Skin of body (tissue), 2 donors: ENCODE results near the gene CDT1. TPM values are rescaled to one million over a fixed set of nuclear protein-coding genes. Genes with fewer than 3 reads are reported as not detected.
"Not testable (repeated sequence)": the region's sequence is repeated elsewhere in the genome, so short reads cannot be mapped to it uniquely, and the experiment has no call there.

Experiments
- DNase-seq: peaks from one replicate; lab custom pipeline; 2025; lab: John Stamatoyannopoulos, UW
- total RNA-seq: library from RNA; depleted of rRNA; stranded (reverse); fragments of >200 nt; gene quantifications from one replicate; pipeline ENCODE4 v1.2.3, GENCODE V29; 2014

CDT1 gene
- total RNA-seq, 1 donor from 2014 or later = 7.9 TPM

- DNase-seq = no peak
Observed at GRCh38 chr16:88782454-88783390, 20.9 kb upstream of the CDT1 start.

DNA sequence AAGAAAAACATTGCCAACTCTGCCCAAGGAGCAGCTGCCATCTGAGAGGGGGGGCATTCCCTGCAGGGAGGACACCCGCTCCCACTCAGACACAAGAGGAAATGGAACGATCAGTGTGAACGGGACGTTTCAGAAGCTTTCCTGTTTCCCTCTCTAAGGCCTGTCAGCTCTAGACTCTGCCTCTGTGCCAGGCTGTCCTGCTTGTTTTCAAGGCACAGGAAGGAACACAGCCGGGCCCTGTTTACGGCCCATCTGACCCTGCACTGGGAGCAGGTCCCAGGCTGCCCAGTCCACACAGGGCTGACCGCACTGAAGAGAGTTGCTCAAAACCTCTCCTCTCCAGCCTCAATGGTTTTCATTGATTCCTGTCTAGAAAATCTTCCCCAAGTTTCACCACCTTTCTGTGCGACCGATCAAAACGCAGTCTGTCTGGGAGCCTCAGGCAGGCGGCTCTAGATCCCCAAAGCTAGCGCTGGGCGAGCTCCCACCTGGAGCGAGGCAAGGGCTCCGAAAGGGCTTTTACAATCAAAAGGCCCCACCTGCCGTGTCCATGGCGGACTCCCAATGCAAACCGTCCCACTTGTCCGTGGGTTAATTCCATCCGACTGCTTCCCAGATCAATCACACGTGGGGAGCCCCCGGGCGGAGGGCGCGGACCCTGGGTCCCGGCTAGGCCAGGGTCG, 20.1 kb upstream of the CDT1 start:
- no peak for DNase-seq

GRCh38 chr16:88784074-88784855, 19.3 kb upstream of the CDT1 start:
- peak; percentile 61 for DNase-seq

- DNase-seq = no peak
Observed at GRCh38 chr16:88784856-88785105, 18.8 kb upstream of the CDT1 start.

DNA sequence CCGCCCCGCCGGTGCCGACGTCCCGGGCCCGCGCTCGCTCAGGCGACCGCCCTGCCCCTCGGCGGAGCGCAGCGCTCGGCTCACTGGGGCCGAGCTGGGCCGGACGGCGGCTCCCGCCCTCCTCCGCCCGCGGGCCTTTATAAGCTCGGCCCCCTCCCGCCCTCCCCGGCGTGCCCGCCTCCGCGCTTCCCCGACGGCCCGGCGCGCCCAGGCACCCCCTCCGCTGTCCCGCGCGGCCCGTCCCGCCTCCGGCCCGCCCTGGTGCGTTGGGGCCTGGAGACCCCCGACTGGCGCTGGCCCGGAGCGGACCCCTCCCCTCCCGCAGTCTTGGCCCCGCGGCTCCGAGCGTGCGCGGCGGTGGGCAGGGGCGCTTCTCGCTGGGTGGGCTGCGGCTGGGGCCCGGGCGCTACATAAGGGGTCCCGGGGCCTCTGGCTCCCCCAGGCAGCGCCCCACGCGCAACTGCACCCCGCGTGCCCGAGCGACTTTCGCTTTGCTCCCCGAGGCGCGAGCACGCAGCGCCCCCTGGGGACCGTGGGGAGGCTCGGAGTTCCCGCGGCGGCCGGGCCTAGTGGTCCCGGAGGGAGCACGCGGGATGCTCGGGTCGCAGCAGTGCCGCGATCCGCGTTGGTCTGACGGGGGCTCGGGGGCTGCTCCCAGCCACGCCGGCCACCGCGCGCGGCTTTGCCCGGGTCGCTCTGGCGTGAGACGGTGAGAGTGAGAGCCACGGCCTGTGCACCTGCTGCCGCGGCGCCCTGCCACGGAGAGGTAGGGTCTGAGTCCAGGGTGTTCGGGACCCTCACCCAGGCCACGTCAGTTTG, 18.3 kb upstream of the CDT1 start, which contains the start of gene PIEZO1:
PIEZO1 (minus strand) TSS at position 115 of the 819 bp plus-strand sequence. CDS start 256 bp downstream, outside the sequence.
- DNase-seq = peak; percentile 19

- DNase-seq = no peak
Observed at GRCh38 chr16:88787579-88788314, 15.8 kb upstream of the CDT1 start.

DNA sequence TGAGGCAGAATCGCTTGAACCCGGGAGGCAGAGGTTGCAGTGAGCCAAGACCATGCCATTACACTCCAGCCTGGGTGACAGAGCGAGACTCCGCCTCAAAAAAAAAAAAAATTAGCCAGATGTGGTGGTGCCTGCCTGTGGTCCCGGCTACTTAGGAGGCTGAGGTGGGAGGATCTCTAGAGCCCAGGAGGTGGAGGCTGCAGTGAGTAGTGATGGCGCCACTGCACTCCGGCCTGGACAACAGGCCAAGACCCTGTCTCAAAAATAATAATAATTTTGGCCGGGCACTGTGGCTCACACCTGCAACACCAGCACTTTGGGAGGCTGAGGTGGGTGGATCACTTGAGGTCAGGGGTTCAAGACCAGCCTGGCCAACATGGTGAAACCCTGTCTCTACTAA, 14.8 kb upstream of the CDT1 start:
- not testable (repeated sequence) for DNase-seq

GRCh38 chr16:88789594-88789993, 14.0 kb upstream of the CDT1 start:
- no peak for DNase-seq

DNA sequence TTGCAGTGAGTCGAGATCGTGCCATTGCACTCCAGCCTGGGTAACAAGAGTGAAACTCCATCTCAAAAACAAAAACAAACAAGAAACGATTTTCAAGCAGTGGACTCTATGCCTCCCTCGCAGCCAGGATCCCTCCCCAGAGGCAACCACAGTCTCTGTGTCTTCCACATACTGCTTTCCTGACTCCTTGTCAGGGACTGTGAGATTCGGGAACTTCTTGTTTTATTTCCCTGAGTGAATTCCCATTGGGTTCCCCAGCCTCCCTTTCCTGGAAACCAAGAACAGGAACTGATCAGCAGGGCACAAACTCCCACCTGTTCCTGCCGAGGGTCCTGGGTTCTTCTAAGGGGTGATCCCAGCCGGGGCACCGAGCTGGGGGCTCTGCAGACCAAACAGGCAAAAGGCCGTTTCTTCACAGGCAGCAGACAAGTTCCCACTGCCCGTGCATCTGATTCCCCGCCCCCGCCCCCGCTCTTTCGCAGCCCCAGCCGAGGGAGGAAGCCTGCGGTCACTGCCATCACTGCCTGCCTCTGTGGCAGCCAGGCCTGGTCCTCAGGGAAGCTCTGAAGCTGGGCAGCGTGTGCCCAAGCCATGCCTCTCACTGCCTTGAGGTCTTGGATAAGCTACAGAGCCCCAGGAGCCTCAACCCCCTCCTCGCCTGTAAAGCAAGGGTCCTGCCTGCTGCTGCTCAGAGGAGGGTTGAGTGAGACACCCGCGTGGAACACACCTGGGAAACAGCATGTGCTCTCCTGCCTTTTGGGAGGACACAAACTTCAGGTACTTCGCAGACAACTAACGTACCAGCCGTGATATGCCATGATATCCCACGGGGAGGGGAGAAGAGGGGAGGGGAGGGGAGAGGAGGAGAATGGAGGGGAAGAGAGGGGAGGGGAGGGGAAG, 13.0 kb upstream of the CDT1 start:
- DNase-seq = no peak

DNA sequence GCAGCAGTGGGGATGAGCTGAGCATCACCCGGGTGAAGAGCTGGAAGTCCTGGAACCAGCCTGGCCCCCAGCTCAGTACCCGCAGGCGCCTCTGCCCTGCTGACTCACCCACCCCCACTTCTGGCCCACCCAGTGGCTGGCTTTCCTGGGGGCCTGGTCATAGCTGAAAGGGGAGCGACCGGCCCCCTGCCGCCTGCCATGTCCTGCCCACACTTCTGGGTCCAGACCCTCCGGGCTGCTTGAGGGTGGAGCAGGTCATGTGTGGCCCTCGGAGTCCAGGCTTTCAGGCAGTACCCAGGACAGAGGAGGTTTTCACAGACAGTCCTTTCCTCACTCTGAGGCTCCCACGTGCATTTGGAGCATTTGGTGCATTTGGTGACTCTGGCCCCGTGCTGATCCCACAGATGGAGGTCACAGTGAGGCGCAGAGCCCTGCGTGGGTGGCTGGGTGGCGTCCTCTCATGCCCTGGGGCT, 11.5 kb upstream of the CDT1 start:
- DNase-seq = no peak

DNA sequence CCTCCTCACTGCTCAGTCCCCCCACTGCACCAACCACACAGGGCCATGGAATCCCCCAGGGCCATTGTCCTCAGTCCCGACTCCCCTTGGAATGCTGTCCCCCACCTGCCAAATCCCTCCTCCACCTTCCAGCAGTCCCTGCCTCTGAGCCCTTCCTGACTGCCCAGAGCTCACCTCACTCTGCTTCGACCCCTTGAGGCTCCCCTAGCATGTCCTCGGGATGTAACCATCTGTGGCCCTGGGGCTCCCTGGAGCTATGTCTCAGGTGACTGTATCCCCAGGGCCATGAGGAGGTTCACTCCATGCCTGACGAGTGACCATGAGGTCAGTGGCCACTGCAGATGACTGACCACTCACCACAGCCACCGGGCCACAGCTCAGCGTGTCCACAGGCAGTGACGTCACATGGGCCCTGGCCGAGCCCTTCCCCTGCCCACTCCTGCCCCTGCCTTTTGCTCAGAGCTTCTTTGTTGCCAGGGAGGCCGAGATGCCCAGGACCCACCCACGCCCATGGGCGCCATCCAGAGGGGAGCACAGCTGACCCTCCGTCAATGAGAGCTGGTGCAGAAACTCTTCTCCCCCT, 10.8 kb upstream of the CDT1 start:
- no peak for DNase-seq

DNA sequence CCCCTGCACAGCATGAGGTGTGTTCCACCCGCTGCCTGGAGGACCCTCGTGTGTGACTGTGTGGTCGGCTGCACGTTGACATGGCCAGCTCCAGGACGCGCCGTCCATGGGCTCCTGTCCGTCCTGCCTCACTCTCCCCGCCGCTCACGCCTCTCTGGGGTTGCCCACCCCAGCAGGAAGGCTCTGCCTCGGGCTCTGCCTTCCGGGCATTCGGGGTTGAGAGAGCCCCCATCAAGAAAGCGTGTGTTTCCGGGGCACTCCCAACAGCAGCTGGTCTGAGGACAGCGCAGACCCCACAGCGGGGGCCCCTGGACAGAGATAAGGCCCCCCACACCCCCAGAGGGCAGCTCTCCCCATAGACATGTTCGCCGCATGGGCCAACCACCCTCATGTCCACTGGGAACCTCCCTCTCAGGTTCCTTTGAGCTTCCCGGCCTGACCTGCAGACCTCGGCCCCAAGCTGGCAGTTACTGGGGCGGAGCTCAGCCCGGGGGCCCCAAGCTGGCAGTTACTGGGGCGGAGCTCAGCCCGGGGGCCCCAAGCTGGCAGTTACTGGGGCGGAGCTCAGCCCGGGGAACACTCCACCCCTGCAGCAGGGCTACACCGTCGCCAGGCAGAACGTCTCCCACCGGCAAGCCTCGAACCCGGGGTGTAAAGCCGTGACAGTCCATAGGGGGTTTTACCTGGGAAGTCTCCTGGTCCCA, 10.2 kb upstream of the CDT1 start:
- DNase-seq = no peak

DNA sequence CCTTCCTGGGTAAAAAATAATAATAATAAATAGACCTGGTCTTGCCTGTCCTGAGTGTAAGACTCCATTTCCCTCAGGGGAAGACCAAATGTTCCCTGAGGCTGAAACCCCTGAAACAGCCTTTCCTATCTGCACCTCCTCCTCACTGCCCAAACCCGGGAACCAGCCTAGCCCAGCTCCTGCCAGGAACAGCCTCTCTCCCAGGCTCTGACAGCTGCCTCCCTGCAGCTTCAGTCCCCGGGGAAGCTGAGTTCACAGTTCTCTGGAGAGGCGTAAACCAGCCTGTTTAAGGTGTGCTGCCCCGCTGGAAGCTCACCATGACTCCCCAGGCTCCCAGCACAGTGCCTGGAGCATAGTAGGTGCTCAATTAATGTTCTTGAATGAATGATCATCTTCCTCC, 7.3 kb upstream of the CDT1 start:
- no peak for DNase-seq

- DNase-seq = no peak
Observed at GRCh38 chr16:88798073-88798472, 5.5 kb upstream of the CDT1 start.

DNA sequence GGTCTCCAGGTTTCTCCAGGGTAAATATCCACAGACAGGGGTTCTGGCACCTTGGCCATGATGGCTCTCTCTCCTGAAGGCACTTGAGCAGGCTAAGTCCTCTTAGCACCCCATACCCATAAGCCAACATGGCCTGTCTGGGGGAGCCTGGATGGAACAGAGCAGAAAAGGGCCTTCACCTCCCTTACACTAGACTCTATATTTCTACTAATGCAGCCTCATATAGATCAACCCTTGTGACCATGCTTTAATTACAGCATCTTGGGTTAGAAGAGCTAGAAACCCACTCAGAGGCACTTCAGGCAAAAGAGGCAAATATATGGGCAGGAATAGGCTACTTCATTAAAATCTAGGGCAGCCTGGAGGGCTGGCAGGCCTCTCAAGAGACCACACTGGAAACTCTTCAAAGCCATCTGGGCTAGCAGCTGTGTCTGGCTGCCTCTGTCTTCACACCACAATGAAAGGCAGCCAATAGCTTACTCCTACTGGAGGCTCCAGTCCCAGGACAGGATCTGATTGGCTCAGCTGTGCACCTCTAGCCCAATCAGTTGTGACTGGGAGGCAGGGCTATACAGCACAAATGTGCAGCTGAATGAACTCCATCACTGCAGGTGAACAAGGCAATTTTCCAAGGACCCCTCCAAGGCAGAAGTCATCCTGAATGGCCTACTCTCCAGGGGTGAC, 4.7 kb upstream of the CDT1 start:
- no peak for DNase-seq

DNA sequence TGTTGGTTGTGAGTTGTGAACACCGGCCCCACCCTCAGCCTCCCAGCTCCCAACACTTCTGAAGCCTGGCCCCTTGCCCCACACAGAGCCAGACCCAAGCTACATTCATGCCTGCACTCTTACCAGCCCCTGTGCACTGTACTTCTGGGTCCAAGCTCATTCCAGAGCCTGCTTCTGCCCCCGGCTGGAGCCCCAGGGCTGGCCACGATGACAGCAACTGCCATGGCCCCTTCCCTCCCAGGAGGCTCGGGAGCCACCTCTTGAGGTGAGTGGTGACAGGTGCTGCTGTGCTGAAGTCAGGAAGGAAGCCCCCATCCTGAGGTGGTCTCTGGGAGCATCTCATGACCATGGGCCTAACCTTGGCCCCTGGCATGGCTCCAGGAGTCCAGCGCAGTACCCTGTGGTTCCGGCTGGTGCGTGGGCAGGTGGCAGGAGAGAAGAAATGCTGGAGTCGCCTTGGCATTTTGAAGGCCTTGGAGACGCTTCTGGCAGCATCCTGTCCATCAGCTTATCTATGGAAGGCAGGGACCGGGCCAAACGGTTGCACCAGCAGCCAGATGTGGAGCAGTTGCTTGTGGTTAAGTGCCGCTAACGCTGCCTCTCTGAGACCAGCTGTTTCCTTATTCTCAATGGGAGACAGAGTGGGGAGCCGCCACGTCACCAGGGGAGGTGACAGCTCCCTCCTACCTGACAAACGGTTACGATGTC, 3.9 kb upstream of the CDT1 start:
- no peak for DNase-seq

DNA sequence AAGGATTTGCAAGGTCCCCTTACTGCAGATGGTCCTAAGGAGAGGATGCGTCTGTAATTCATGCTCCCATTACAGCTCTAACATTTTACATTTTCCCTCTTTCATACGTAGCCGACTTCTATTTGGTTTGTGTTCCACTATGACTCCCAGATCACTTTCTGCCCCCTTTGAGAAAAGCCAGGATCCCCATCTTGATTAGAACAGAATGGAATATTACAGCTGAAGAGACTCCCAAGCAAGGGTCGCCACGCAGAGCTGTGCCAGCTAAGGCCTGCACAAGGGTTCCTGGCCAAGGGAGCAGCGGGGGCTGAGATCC, 3.4 kb upstream of the CDT1 start:
- DNase-seq = no peak
